HepG2 (cell line): Measurements from ENCODE around the gene RPS6KA2. TPM values are rescaled to one million over a fixed set of nuclear protein-coding genes. Genes with fewer than 3 reads are reported as not detected.

Experiments used
- ARNTL ChIP-seq: sonication (generic); formaldehyde crosslinking; IDR thresholded peaks from 2 replicates; pipeline ENCODE4 v1.4.0; 2020; ENCODE audit warnings: mild to moderate bottlenecking, missing genetic modification reagents
- CAMTA2 ChIP-seq: sonication (generic); formaldehyde crosslinking; IDR thresholded peaks from 2 replicates; pipeline ENCODE4 v1.4.0; 2020; ENCODE audit warnings: mild to moderate bottlenecking, missing genetic modification reagents, borderline replicate concordance
- CSRNP1 ChIP-seq: sonication (generic); formaldehyde crosslinking; IDR thresholded peaks from 2 replicates; pipeline ENCODE4 v1.8.1; 2023; ENCODE audit warnings: mild to moderate bottlenecking, missing genetic modification reagents
- KAT2B ChIP-seq: fragments of 150-350 bp; IDR thresholded peaks from 2 replicates; pipeline ENCODE4 v1.6.1; 2014; ENCODE audit warnings: low read depth, low read length, borderline replicate concordance
- KDM2A ChIP-seq: sonication (generic); formaldehyde crosslinking; IDR thresholded peaks from 2 replicates; pipeline ENCODE4 v1.4.0; 2020; ENCODE audit warnings: low read depth, missing genetic modification reagents, borderline replicate concordance
- KLF11 ChIP-seq: IDR thresholded peaks from 2 replicates; pipeline ENCODE4 v1.6.1; 2016; ENCODE audit warnings: missing compliant biosample characterization
- MTA1 ChIP-seq: sonication (generic); formaldehyde crosslinking; IDR thresholded peaks from 2 replicates; pipeline ENCODE4 v1.4.0; 2020; ENCODE audit warnings: missing genetic modification reagents, mild to moderate bottlenecking, borderline replicate concordance
- NFATC3 ChIP-seq: sonication (generic); formaldehyde crosslinking; IDR thresholded peaks from 2 replicates; pipeline ENCODE4 v1.5.1; 2020; ENCODE audit warnings: mild to moderate bottlenecking, missing genetic modification reagents
- RBM22 ChIP-seq: fragments of 200-400 bp; formaldehyde crosslinking; optimal IDR thresholded peaks from 2 replicates; pipeline ENCODE3; 2017; ENCODE audit warnings: mild to moderate bottlenecking, low read length, moderate library complexity
- RBM39 ChIP-seq: fragments of 200-400 bp; formaldehyde crosslinking; IDR thresholded peaks from one replicate; pipeline ENCODE4 v1.6.1; 2018; ENCODE audit warnings: antibody characterized with exemption, mild to moderate bottlenecking, low read depth, low read length; ENCODE audit not compliant: poor library complexity, severe bottlenecking
- SMARCC2 ChIP-seq: fragments of 450-650 bp; IDR thresholded peaks from 2 replicates; pipeline ENCODE4 v1.6.1; 2017; ENCODE audit warnings: antibody characterized with exemption, mild to moderate bottlenecking
- ZBTB46 ChIP-seq: sonication (generic); formaldehyde crosslinking; IDR thresholded peaks from 2 replicates; pipeline ENCODE4 v1.4.0; 2020; ENCODE audit warnings: mild to moderate bottlenecking, missing genetic modification reagents, borderline replicate concordance
- ZC3H13 ChIP-seq: sonication (generic); formaldehyde crosslinking; IDR thresholded peaks from 2 replicates; pipeline ENCODE4 v1.8.1; 2023; ENCODE audit warnings: mild to moderate bottlenecking, missing genetic modification reagents, moderate library complexity
- ZMYM3 ChIP-seq: sonication (generic); formaldehyde crosslinking; IDR thresholded peaks from 2 replicates; pipeline ENCODE4 v1.5.1; 2020; ENCODE audit warnings: mild to moderate bottlenecking, missing genetic modification reagents
- ZNF124 ChIP-seq: sonication (generic); formaldehyde crosslinking; IDR thresholded peaks from 2 replicates; pipeline ENCODE4 v1.4.0; 2020; ENCODE audit warnings: missing genetic modification reagents
- ZNF20 ChIP-seq: sonication (generic); formaldehyde crosslinking; IDR thresholded peaks from 2 replicates; pipeline ENCODE4 v1.4.0; 2020; ENCODE audit warnings: mild to moderate bottlenecking, moderate library complexity, missing genetic modification reagents
- ZNF256 ChIP-seq: sonication (generic); formaldehyde crosslinking; conservative IDR thresholded peaks from 2 replicates; pipeline ENCODE4 v1.4.0; 2020; ENCODE audit warnings: missing genetic modification reagents
- ZNF30 ChIP-seq: sonication (generic); formaldehyde crosslinking; IDR thresholded peaks from 2 replicates; pipeline ENCODE4 v1.5.0; 2020; ENCODE audit warnings: mild to moderate bottlenecking, missing genetic modification reagents
- ZNF460 ChIP-seq: sonication (generic); formaldehyde crosslinking; IDR thresholded peaks from 2 replicates; pipeline ENCODE4 v1.5.1; 2020; ENCODE audit warnings: missing genetic modification reagents, mild to moderate bottlenecking, borderline replicate concordance
- ZNF510 ChIP-seq: sonication (generic); formaldehyde crosslinking; IDR thresholded peaks from 2 replicates; pipeline ENCODE4 v1.4.0; 2020; ENCODE audit warnings: low read depth, mild to moderate bottlenecking, missing genetic modification reagents
- ZNF572 ChIP-seq: sonication (generic); formaldehyde crosslinking; IDR thresholded peaks from 2 replicates; pipeline ENCODE4 v1.5.1; 2020; ENCODE audit warnings: mild to moderate bottlenecking, missing genetic modification reagents
- ZNF598 ChIP-seq: sonication (generic); formaldehyde crosslinking; IDR thresholded peaks from 2 replicates; pipeline ENCODE4 v1.5.1; 2020; ENCODE audit warnings: mild to moderate bottlenecking, missing genetic modification reagents, borderline replicate concordance
- ZNF678 ChIP-seq: sonication (generic); formaldehyde crosslinking; IDR thresholded peaks from 2 replicates; pipeline ENCODE4 v1.4.0; 2020; ENCODE audit warnings: mild to moderate bottlenecking, missing genetic modification reagents
- ZNF710 ChIP-seq: sonication (generic); formaldehyde crosslinking; IDR thresholded peaks from 2 replicates; pipeline ENCODE4 v1.5.0; 2020; ENCODE audit warnings: mild to moderate bottlenecking, missing genetic modification reagents, borderline replicate concordance
- ZNF737 ChIP-seq: sonication (generic); formaldehyde crosslinking; IDR thresholded peaks from 2 replicates; pipeline ENCODE4 v1.5.0; 2020; ENCODE audit warnings: missing genetic modification reagents, mild to moderate bottlenecking, borderline replicate concordance
- ZNF749 ChIP-seq: sonication (generic); formaldehyde crosslinking; IDR thresholded peaks from 2 replicates; pipeline ENCODE4 v1.8.0; 2022; ENCODE audit warnings: mild to moderate bottlenecking, missing genetic modification reagents, moderate library complexity, borderline replicate concordance
- ZNF768 ChIP-seq: sonication (generic); formaldehyde crosslinking; IDR thresholded peaks from 2 replicates; pipeline ENCODE4 v1.4.0; 2020; ENCODE audit warnings: missing genetic modification reagents
- polyA plus RNA-seq, 8 experiments: library from polyadenylated mRNA; depleted of rRNA in 3 of 8; stranded (reverse) in 7 of 8; unstranded in 1 of 8; fragments of >200 nt; fragmentation: Illumina TruSeq in 4 of 8; extraction: Trizol in 4 of 8; gene quantifications; 2 replicates each; pipeline versions ENCODE4 v1.2.1 to v1.2.3, GENCODE V29; 2011 to 2016; ENCODE audit warnings: low read depth in 4 of 8, missing spikeins in 1 of 8, mixed read lengths in 1 of 8; ENCODE audit not compliant: insufficient read depth in 1 of 8
- total RNA-seq, 5 experiments: library from RNA; depleted of rRNA; stranded (reverse); fragments of >200 nt; fragmentation: Illumina TruSeq; extraction: Trizol; gene quantifications; 2 replicates each; pipeline ENCODE4 v1.2.3, GENCODE V29; 2016; ENCODE audit warnings: low read depth in 1 of 5

RPS6KA2 gene
- total and polyA plus RNA-seq, 2 of the 13 experiments (the other 11 are each of a cell fraction or from before 2014, with no cell fraction given) = 0.22 to 0.38 TPM

DNA sequence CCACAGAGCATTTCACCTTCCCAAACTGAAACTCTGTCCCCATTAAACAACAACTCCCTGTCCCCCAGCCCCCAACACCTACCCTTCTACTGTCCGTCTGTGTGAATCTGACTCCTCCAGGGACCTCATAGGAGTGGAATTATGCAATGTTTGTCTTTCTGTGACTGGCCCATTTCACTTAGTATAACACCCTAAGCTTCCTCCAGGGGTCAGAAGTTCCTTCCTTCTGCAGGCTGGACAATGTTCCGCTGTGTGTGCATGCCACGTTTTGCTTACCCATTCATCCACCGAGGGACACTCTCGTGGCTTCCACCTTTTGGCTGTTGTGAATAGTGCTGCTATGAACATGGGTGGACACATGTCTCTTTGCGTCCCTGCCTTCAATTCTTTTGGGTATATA, 206.7 kb downstream of the RPS6KA2 start (continued):
- TF ChIP-seq ZNF710 (no peak), ARNTL (peak; percentile 67), ZMYM3 (CRISPR knock-in tag) (peak; percentile 59; the same call in 1 of the 2 replicates), RBM39 (no peak), ZNF124 (CRISPR knock-in tag) (no peak), ZNF678 (no peak), ZC3H13 (no peak), ZNF737 (CRISPR knock-in tag) (no peak), ZNF30 (CRISPR knock-in tag) (no peak), ZNF256 (CRISPR knock-in tag) (no peak), KDM2A (CRISPR knock-in tag) (peak; percentile 46; the same call in 1 of the 2 replicates), NFATC3 (CRISPR knock-in tag) (no peak), RBM22 (no peak), SMARCC2 (no peak), ZNF460 (CRISPR knock-in tag) (no peak), ZNF749 (no peak), ZBTB46 (CRISPR knock-in tag) (no peak), KAT2B (no peak), CSRNP1 (CRISPR knock-in tag) (no peak), CAMTA2 (CRISPR knock-in tag) (no peak), ZNF572 (no peak), ZNF598 (0 out of 2 replicates have a peak, but pooled peaks have one; percentile 39), ZNF768 (no peak), ZNF20 (CRISPR knock-in tag) (no peak), ZNF510 (no peak; the same call in 1 of the 2 replicates), KLF11 (CRISPR knock-in tag) (0 out of 2 replicates have a peak, but pooled peaks have one; percentile 26), MTA1 (no peak)
